Astrocyte (in vitro differentiated cells and primary cell): ENCODE data around the gene CHD9NB. TPM values are rescaled to one million over a fixed set of nuclear protein-coding genes. Genes with fewer than 3 reads are reported as not detected.

Experiments used
- DNase-seq: peaks from one replicate; pipeline ENCODE4 v3.0.0-alpha.2; 2010; ENCODE audit warnings: low read depth
- FAIRE-seq: peaks from 2 replicates; lab custom pipeline; 2011; peaks lifted over from hg19 to GRCh38; lab: Jason Lieb, UNC
- H2AFZ ChIP-seq: 2 replicates; pipeline ENCODE4 v1.6.0; 2012; ENCODE audit warnings: low read depth, low read length, inconsistent platforms
- H3K27ac ChIP-seq: 2 replicates; pipeline ENCODE4 v1.5.1; 2011; ENCODE audit warnings: low read depth, low read length, inconsistent platforms
- H3K27me3 ChIP-seq: 2 replicates; pipeline ENCODE4 v1.6.0; 2011; ENCODE audit warnings: low read length, inconsistent platforms; ENCODE audit not compliant: insufficient read depth
- H3K36me3 ChIP-seq: 2 replicates; pipeline ENCODE4 v1.5.1; 2011; ENCODE audit warnings: low read length, inconsistent platforms; ENCODE audit not compliant: insufficient read depth
- H3K4me1 ChIP-seq: 2 replicates; pipeline ENCODE4 v1.5.1; 2011; ENCODE audit warnings: low read length, inconsistent platforms; ENCODE audit not compliant: insufficient read depth
- H3K4me2 ChIP-seq: 2 replicates; pipeline ENCODE4 v1.6.0; 2012; ENCODE audit warnings: low read length, inconsistent platforms
- H3K4me3 ChIP-seq: 2 replicates; pipeline ENCODE4 v1.5.1; 2011; ENCODE audit warnings: low read depth, mild to moderate bottlenecking, low read length, inconsistent platforms; ENCODE audit not compliant: insufficient read depth
- H3K79me2 ChIP-seq: 2 replicates; pipeline ENCODE4 v1.6.0; 2012; ENCODE audit warnings: mild to moderate bottlenecking, low read length, inconsistent platforms; ENCODE audit not compliant: insufficient read depth
- H3K9ac ChIP-seq: 2 replicates; pipeline ENCODE4 v1.6.0; 2012; ENCODE audit warnings: mild to moderate bottlenecking, low read length, inconsistent platforms
- H3K9me3 ChIP-seq: 2 replicates; pipeline ENCODE4 v1.5.1; 2012; ENCODE audit warnings: low read depth, mild to moderate bottlenecking, low read length, inconsistent platforms; ENCODE audit not compliant: insufficient read depth
- H4K20me1 ChIP-seq: 2 replicates; pipeline ENCODE4 v1.6.0; 2012; ENCODE audit warnings: low read length, inconsistent platforms; ENCODE audit not compliant: insufficient read depth
- H3K27ac Mint-ChIP-seq: one replicate; pipeline ENCODE4 v1.8.0; 2021; ENCODE audit warnings: mild to moderate bottlenecking, mixed read lengths; ENCODE audit not compliant: unreplicated experiment
- H3K27me3 Mint-ChIP-seq: one replicate; pipeline ENCODE4 v1.8.0; 2021; ENCODE audit warnings: low read depth, mixed read lengths; ENCODE audit not compliant: unreplicated experiment
- H3K36me3 Mint-ChIP-seq: one replicate; pipeline ENCODE4 v1.8.0; 2021; ENCODE audit warnings: low read depth, mixed read lengths; ENCODE audit not compliant: unreplicated experiment
- H3K4me1 Mint-ChIP-seq: one replicate; pipeline ENCODE4 v1.8.0; 2021; ENCODE audit warnings: low read depth, mixed read lengths; ENCODE audit not compliant: unreplicated experiment
- H3K4me3 Mint-ChIP-seq: one replicate; pipeline ENCODE4 v1.8.0; 2021; ENCODE audit warnings: mild to moderate bottlenecking, moderate library complexity, mixed read lengths; ENCODE audit not compliant: unreplicated experiment
- H3K9me3 Mint-ChIP-seq: one replicate; pipeline ENCODE4 v1.8.0; 2021; ENCODE audit warnings: mild to moderate bottlenecking, mixed read lengths; ENCODE audit not compliant: unreplicated experiment
- CTCF ChIP-seq: IDR thresholded peaks from 2 replicates; pipeline ENCODE4 v1.5.1; 2011; ENCODE audit warnings: low read depth, mild to moderate bottlenecking, inconsistent platforms, low read length, moderate library complexity; ENCODE audit not compliant: insufficient read depth
- EZH2 ChIP-seq: IDR thresholded peaks from 2 replicates; pipeline ENCODE4 v1.6.1; 2012; ENCODE audit warnings: mild to moderate bottlenecking, low read length, inconsistent platforms; ENCODE audit not compliant: insufficient read depth
- total RNA-seq: library from RNA; stranded (reverse); gene quantifications from 2 replicates; pipeline ENCODE4 v1.2.1, GENCODE V29; 2021

CHD9NB gene
- total RNA-seq, 1 donor from 2014 or later = 3.3 TPM

GRCh38 chr16:53100131-53100748 lies 47.5 kb upstream of the CHD9NB start:
- H3K27me3 ChIP-seq = no peaks in the 10 kb centered on the region
- no peaks in the 10 kb centered on the region for H3K36me3 Mint-ChIP-seq
- peak overlapping the region; percentile 53 for H3K4me3 ChIP-seq
- H3K4me3 Mint-ChIP-seq = peak overlapping the region; percentile 77
- H2AFZ ChIP-seq = peak overlapping the region; percentile 36
- H3K27me3 Mint-ChIP-seq = no peaks in the 10 kb centered on the region
- peaks cover 32% of the 10 kb centered on the region for H3K4me1 ChIP-seq
- H3K9me3 ChIP-seq = no peaks in the 10 kb centered on the region
- no peaks in the 10 kb centered on the region for H3K9me3 Mint-ChIP-seq
- no peaks in the 10 kb centered on the region for H4K20me1 ChIP-seq
- no peaks in the 10 kb centered on the region for H3K36me3 ChIP-seq
- H3K4me2 ChIP-seq = peak overlapping the region; percentile 84
- peak overlapping the region; percentile 96 for H3K27ac ChIP-seq
- no peak for DNase-seq
- H3K79me2 ChIP-seq = peaks cover 39% of the 10 kb centered on the region
- H3K4me1 Mint-ChIP-seq = peaks cover 29% of the 10 kb centered on the region
- peak overlapping the region; percentile 84 for H3K9ac ChIP-seq
- TF ChIP-seq CTCF = no peak
- no peak for TF ChIP-seq EZH2
- FAIRE-seq = no peak
- peak overlapping the region; percentile 97 for H3K27ac Mint-ChIP-seq

DNA sequence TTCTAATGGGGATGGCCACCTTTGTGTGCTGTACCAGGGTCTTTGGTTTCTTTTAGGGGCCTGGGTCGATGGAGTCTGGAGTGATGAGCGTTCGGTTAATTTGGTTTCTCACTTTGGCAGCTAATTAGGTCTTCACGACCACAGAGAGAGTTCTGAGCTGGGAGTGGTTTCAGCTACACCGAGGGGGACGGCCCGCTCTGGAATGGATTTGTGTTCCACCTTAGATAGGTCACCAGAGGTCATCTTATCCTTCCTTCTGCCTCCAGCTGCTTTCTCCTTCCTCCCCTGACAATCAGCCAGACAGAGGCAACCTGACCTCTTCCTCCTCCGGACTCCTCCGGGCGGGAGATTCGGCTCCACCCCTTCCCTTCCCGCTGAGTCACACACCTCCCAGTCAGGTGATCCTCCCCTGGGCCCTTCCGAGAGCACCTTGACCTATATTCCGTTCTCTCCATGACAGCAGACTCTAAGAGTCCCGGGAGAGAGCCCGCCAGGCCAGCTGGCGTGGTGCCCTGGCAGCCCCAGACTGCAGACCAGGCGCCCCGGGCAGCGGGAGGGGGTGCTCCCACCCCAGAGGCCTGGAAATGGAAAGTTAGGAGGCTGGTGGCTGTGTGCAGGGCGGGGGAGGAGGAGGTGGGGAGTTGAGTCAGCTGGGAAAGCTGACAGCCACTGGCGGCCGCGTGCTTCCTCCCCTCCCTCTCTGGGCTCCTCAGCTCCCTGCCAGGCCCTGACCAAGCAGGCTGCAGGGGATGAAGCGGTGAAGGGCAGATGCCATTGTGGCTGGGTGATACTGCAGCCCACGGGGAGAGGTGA lies 46.8 kb upstream of the CHD9NB start:
- Mint-ChIP-seq H3K36me3 (peaks cover 3% of the 10 kb centered on the region), H3K4me1 (peaks cover 29% of the 10 kb centered on the region), H3K9me3 (no peaks in the 10 kb centered on the region), H3K27ac (peak overlapping the region; percentile 97), H3K27me3 (no peaks in the 10 kb centered on the region), H3K4me3 (peak overlapping the region; percentile 77)
- FAIRE-seq (no peak), DNase-seq (peak; percentile 94)
- H3K4me1 ChIP-seq = peaks cover 32% of the 10 kb centered on the region
- peak overlapping the region; percentile 53 for H3K4me3 ChIP-seq
- peak overlapping the region; percentile 36 for H2AFZ ChIP-seq
- TF ChIP-seq EZH2 (no peak), CTCF (no peak)
- peak overlapping the region; percentile 96 for H3K27ac ChIP-seq
- H3K4me2 ChIP-seq = peak overlapping the region; percentile 84
- no peaks in the 10 kb centered on the region for H4K20me1 ChIP-seq
- no peaks in the 10 kb centered on the region for H3K27me3 ChIP-seq
- H3K9ac ChIP-seq = peak overlapping the region; percentile 84
- H3K79me2 ChIP-seq = peaks cover 34% of the 10 kb centered on the region
- H3K36me3 ChIP-seq = no peaks in the 10 kb centered on the region
- H3K9me3 ChIP-seq = no peaks in the 10 kb centered on the region
